Esophagus muscularis mucosa (tissue), 4 donors: Measurements from ENCODE around the gene SNRNP48. TPM values are rescaled to one million over a fixed set of nuclear protein-coding genes. Genes with fewer than 3 reads are reported as not detected.

Experiments
- DNase-seq: peaks from one replicate; pipeline ENCODE4 v3.0.0-alpha.2; 2017; ENCODE audit errors: extremely low spot score
- H3K27ac ChIP-seq, 4 donors: fragments of 200-600 bp; sonication (generic); replicated peaks in 1 of 4; 1 replicate in 3 of 4; 2 replicates in 1 of 4; pipeline ENCODE4 v1.5.1; 2016 to 2019; ENCODE audit warnings: mild to moderate bottlenecking in 1 of 4
- H3K27me3 ChIP-seq, 4 donors: fragments of 200-600 bp; sonication (generic); one replicate each; pipeline versions ENCODE4 v1.5.1 to v1.6.0; 2016 to 2019
- H3K36me3 ChIP-seq, 4 donors: fragments of 200-600 bp; sonication (generic); one replicate each; pipeline ENCODE4 v1.5.1; 2016 to 2019
- H3K4me1 ChIP-seq, 4 donors: fragments of 200-600 bp; sonication (generic); one replicate each; pipeline ENCODE4 v1.5.1; 2016 to 2019
- H3K4me3 ChIP-seq, 4 donors: fragments of 200-600 bp; sonication (generic); 1 replicate in 2 of 4; 2 replicates in 2 of 4; pipeline ENCODE4 v1.5.1; 2016 to 2019; ENCODE audit warnings: mild to moderate bottlenecking in 4 of 4, moderate library complexity in 1 of 4
- H3K9me3 ChIP-seq, 4 donors: fragments of 200-600 bp; sonication (generic); 1 replicate in 3 of 4; 2 replicates in 1 of 4; pipeline ENCODE4 v1.5.1; 2016 to 2019
- CTCF ChIP-seq, 3 experiments: fragments of 200-600 bp in 2 of 3; fragments of 450-650 bp in 1 of 3; sonication (generic) in 2 of 3; IDR thresholded peaks; one replicate each; pipeline ENCODE4 v1.5.1; 2017 to 2019; ENCODE audit warnings: antibody characterized with exemption in 3 of 3, mild to moderate bottlenecking in 2 of 3, moderate library complexity in 1 of 3
- EP300 ChIP-seq: sonication (generic); formaldehyde crosslinking; IDR thresholded peaks from one replicate; pipeline ENCODE4 v1.6.1; 2017; ENCODE audit warnings: antibody characterized with exemption
- POLR2A ChIP-seq: fragments of 450-650 bp; IDR thresholded peaks from one replicate; pipeline ENCODE4 v1.6.1; 2017; ENCODE audit warnings: antibody characterized with exemption, moderate library complexity, mild to moderate bottlenecking, low read depth
- POLR2AphosphoS5 ChIP-seq, 2 donors: sonication (generic); formaldehyde crosslinking; IDR thresholded peaks; one replicate each; pipeline ENCODE4 v1.6.1; 2017; ENCODE audit warnings: antibody characterized with exemption in 2 of 2
- WGBS: methylation state at CpG from one replicate; pipeline ENCODE4 v1.1.5; 2018; 5-methylcytosine and 5-hydroxymethylcytosine counted together
- intact Hi-C: fragments of 100-400 bp; cut with DNase I; formaldehyde crosslinking; loops from one replicate; pipeline ENCODE4 v1.15.1; 2023
- total RNA-seq, 4 donors: library from RNA; depleted of rRNA; stranded (reverse); fragments of >200 nt; gene quantifications; one replicate each; pipeline versions ENCODE4 v1.1.0 to v1.2.1, GENCODE V29; 2016

The SNRNP48 gene
- total RNA-seq, 4 donors from 2014 or later = 8.9 to 17.0 (median 9.5) TPM

DNA sequence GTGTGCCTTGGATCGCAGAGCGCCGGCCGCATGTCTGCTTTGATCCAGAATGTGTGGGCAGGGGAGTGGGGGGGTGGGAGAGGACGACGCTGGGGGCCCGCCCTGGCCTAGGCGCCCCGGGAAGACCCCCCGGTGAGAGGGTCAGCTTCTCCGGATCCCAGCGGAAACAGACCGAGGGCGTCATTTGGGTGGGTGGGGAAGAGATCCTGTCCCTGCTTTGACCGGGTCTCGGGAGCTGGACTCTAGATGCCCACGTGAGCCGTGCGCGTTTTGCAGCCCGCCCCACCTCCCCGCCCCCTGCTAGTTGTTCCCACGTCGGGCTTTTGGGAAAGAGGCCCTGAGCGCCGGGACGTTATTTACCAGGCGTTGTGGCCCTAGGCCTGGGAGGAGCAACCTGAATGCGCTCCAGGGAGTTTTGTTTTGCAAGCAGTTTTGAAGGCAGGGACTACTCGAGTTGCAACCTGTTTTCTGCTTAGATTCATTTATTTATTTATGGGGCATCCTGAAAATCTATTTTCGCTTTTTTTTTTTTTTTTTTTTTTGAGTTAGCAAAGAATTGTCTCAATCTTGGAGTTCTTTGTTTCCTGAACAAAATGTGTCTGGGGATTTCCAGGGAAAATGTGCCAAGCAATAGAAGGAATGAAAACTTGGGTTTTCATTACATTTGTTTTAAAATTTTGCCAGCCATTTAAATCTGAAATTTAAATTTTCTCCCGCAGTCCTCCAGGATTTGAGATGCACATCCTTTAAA lies 46.9 kb upstream of the SNRNP48 start:
- H3K36me3 ChIP-seq = no peaks in the 10 kb centered on the region
- DNase-seq = peak; percentile 92
- peaks cover 7 to 29% (median 27%) of the 10 kb centered on the region in 4 donors for H3K4me1 ChIP-seq
- H3K27ac ChIP-seq = peak overlapping the region in 3 of 4 donors; percentile 46 to 65 (median 56)
- TF ChIP-seq CTCF (IDR thresholded peaks at IDR 0.05) (no peak), EP300 (no peak), POLR2A (no peak), POLR2AphosphoS5 (IDR thresholded peaks at IDR 0.05) (no peak)
- H3K9me3 ChIP-seq = no peaks in the 10 kb centered on the region
- 14% methylated on average over 18 of the region's 32 CpGs for WGBS
- intact Hi-C loops = no loop called here
- peak overlapping the region; percentile 54 to 62 (median 56) for H3K4me3 ChIP-seq
- peaks cover 7 to 81% (median 34%) of the 10 kb centered on the region in 4 donors for H3K27me3 ChIP-seq

DNA sequence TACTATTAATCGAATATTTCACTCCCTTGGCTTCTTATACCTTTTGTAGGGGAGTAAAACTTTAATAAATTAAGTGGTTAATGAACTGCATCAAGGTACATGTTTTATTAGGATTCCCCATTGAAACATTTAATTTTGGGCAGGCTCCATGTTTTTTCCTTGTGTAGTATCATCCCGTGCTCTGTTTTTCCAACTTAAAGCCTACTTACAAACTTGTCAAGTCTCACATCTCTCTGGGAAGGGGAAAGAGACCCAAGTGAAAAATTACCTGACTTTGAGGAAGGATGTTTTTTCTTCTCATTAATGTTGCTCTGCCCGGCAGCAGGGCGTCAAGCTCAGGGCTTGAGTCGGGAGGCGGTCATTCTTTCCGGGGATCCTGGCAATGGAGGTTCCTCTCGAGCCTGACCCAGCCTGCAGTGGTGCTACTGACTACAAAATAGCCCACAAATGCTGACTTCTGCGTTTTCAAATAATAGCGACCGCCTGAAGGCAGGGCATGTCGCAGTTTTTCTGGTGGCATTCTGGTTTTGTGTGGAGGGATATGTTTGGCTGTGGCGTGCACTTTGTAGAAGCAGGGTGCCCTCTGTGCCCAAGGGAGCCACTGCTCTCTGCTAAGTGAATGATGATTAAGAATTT lies 46.1 kb upstream of the SNRNP48 start:
- intact Hi-C loops = no loop called here
- H3K27ac ChIP-seq = no peak overlapping the region

DNA sequence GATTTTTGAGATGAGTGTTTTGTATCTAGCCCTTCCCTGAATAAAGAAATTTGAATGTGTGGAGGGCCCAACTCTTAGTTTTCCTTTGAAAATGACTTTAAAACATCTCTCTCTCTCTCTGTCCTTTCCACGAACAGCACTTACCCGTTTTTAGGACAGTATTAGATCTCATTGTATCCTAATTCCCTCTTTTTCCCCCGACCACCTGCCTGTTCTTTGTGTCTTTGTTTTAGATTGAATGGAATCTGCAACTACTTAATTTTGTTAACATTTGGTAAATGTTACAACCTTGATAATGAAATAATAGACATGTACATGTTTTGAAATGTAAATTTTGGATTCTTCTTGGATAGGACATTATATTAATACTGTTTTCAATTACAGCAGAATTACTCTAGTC lies 45.4 kb upstream of the SNRNP48 start:
- intact Hi-C loops = no loop called here
- no peak for DNase-seq
- no peaks in the 10 kb centered on the region for H3K36me3 ChIP-seq
- peaks cover 7 to 80% (median 30%) of the 10 kb centered on the region in 4 donors for H3K27me3 ChIP-seq
- no peak for TF ChIP-seq EP300
- no peak for TF ChIP-seq POLR2AphosphoS5 (IDR thresholded peaks at IDR 0.05)
- TF ChIP-seq CTCF (IDR thresholded peaks at IDR 0.05) = no peak
- TF ChIP-seq POLR2A = no peak
- 83% methylated on average over 3 of the region's 3 CpGs for WGBS
- H3K9me3 ChIP-seq = no peaks in the 10 kb centered on the region
- H3K4me1 ChIP-seq = peaks cover 8 to 29% (median 27%) of the 10 kb centered on the region in 4 donors
- H3K27ac ChIP-seq = no peak overlapping the region
- no peak overlapping the region for H3K4me3 ChIP-seq

More for the DNA sequence above, 46.1 kb upstream of the SNRNP48 start:
- Histone ChIP-seq H3K36me3 (no peaks in the 10 kb centered on the region), H3K4me1 (peaks cover 8 to 29% (median 27%) of the 10 kb centered on the region in 4 donors), H3K27me3 (peaks cover 7 to 82% (median 30%) of the 10 kb centered on the region in 4 donors), H3K9me3 (no peaks in the 10 kb centered on the region), H3K4me3 (no peak overlapping the region)
- DNase-seq = peak; percentile 72
- no peak for TF ChIP-seq CTCF (IDR thresholded peaks at IDR 0.05)
- no peak for TF ChIP-seq EP300
- TF ChIP-seq POLR2A = no peak
- no peak for TF ChIP-seq POLR2AphosphoS5 (IDR thresholded peaks at IDR 0.05)
- WGBS = 68% methylated on average over 13 of the region's 13 CpGs

- Histone ChIP-seq H3K27ac (no peak overlapping the region), H3K4me3 (no peak overlapping the region), H3K9me3 (no peaks in the 10 kb centered on the region), H3K36me3 (no peaks in the 10 kb centered on the region), H3K27me3 (peaks cover 7 to 78% (median 26%) of the 10 kb centered on the region in 4 donors), H3K4me1 (peaks cover 8 to 28% (median 27%) of the 10 kb centered on the region in 4 donors)
- DNase-seq = no peak
- 84% methylated on average over 12 of the region's 12 CpGs for WGBS
- TF ChIP-seq EP300 = no peak
- TF ChIP-seq POLR2A = no peak
- no peak for TF ChIP-seq CTCF (IDR thresholded peaks at IDR 0.05)
- TF ChIP-seq POLR2AphosphoS5 (IDR thresholded peaks at IDR 0.05) = no peak
- intact Hi-C loops = no loop called here
Measured at GRCh38 chr6:7545316-7546019, 44.5 kb upstream of the SNRNP48 start.
